ENCODE measurements around the gene HLA-DRB1. TPM values are rescaled to one million over a fixed set of nuclear protein-coding genes. Genes with fewer than 3 reads are reported as not detected.
"Not testable (repeated sequence)": the region's sequence is repeated elsewhere in the genome, so short reads cannot be mapped to it uniquely, and the experiment has no call there.

Gene HLA-DRB1
- polyA plus RNA-seq, 1 experiment, result not detected

GRCh38 chr6:32635526-32636123 lies 46.0 kb upstream of the HLA-DRB1 start:
- CTCF ChIA-PET, result no interaction called here
- H3K36me3 ChIP-seq (ENCODE audit: control insufficient read depth, insufficient read depth, low read length), result no peaks in the 10 kb centered on the region
- TF ChIP-seq CTCF (IDR thresholded peaks at IDR 0.05; ENCODE audit: insufficient read depth, low read depth, low read length), result no peak
- 0 out of 2 replicates have a peak, but pooled peaks cover 2% of the 10 kb centered on the region for H3K27me3 ChIP-seq (ENCODE audit: control insufficient read depth, insufficient read depth, low read length)
- no peak for DNase-seq (ENCODE audit: low read depth)
- POLR2A ChIA-PET, result no interaction called here
- no peak overlapping the region for H3K4me3 ChIP-seq (ENCODE audit: low read depth, low read length)

- CTCF ChIA-PET; DNase-seq (ENCODE audit: low read depth); H3K4me3 ChIP-seq (ENCODE audit: low read depth, low read length); H3K36me3 ChIP-seq (ENCODE audit: control insufficient read depth, insufficient read depth, low read length); POLR2A ChIA-PET; H3K27me3 ChIP-seq (ENCODE audit: control insufficient read depth, insufficient read depth, low read length): not testable (repeated sequence)
These were observed 40.1 kb upstream of the HLA-DRB1 start for GRCh38 chr6:32629793-32630192.

- POLR2A ChIA-PET, result no interaction called here
- Histone ChIP-seq H3K36me3 (ENCODE audit: control insufficient read depth, insufficient read depth, low read length) (no peaks in the 10 kb centered on the region), H3K27me3 (ENCODE audit: control insufficient read depth, insufficient read depth, low read length) (no peaks in the 10 kb centered on the region), H3K4me3 (ENCODE audit: low read depth, low read length) (no peak overlapping the region)
- DNase-seq (ENCODE audit: low read depth), result no peak
- CTCF ChIA-PET, result no interaction called here
- no peak for TF ChIP-seq CTCF (IDR thresholded peaks at IDR 0.05; ENCODE audit: insufficient read depth, low read depth, low read length)
These were observed 38.2 kb upstream of the HLA-DRB1 start for GRCh38 chr6:32627831-32628230.

GRCh38 chr6:32627249-32627648 lies 37.6 kb upstream of the HLA-DRB1 start:
- Histone ChIP-seq H3K36me3 (ENCODE audit: control insufficient read depth, insufficient read depth, low read length) (no peaks in the 10 kb centered on the region), H3K27me3 (ENCODE audit: control insufficient read depth, insufficient read depth, low read length) (no peaks in the 10 kb centered on the region), H3K4me3 (ENCODE audit: low read depth, low read length) (no peak overlapping the region)
- DNase-seq (ENCODE audit: low read depth), result no peak
- ChIA-PET POLR2A (no interaction called here), CTCF (no interaction called here)
- no peak for TF ChIP-seq CTCF (IDR thresholded peaks at IDR 0.05; ENCODE audit: insufficient read depth, low read depth, low read length)

- ChIA-PET CTCF (no interaction called here), POLR2A (no interaction called here)
- H3K36me3 ChIP-seq (ENCODE audit: control insufficient read depth, insufficient read depth, low read length), result no peaks in the 10 kb centered on the region
These were observed 35.5 kb upstream of the HLA-DRB1 start for GRCh38 chr6:32625137-32625536.

More at GRCh38 chr6:32625137-32625536, 35.5 kb upstream of the HLA-DRB1 start:
- no peak overlapping the region for H3K4me3 ChIP-seq (ENCODE audit: low read depth, low read length)
- no peak for TF ChIP-seq CTCF (IDR thresholded peaks at IDR 0.05; ENCODE audit: insufficient read depth, low read depth, low read length)
- DNase-seq (ENCODE audit: low read depth), result no peak
- H3K27me3 ChIP-seq (ENCODE audit: control insufficient read depth, insufficient read depth, low read length), result no peaks in the 10 kb centered on the region
